Measurements from ENCODE around the gene C14orf119. TPM values are rescaled to one million over a fixed set of nuclear protein-coding genes. Genes with fewer than 3 reads are reported as not detected.

C14orf119 gene
- total RNA-seq, 1 experiment from 2014 or later = 81.3 TPM

GRCh38 chr14:23115918-23116317 is 20.6 kb downstream of the C14orf119 start:
- ChIA-PET CTCF (interaction anchor here (1.0 kb wide), 1 partner anchor 47 kb away, joined by 3 read pairs; no protein-coding TSS in a partner anchor), POLR2A (no interaction called here)
- H3K27ac Mint-ChIP-seq = no peak overlapping the region
- no peak for DNase-seq (ENCODE audit: low spot score)
- H3K9me3 Mint-ChIP-seq = no peaks in the 10 kb centered on the region
- peaks cover 22% of the 10 kb centered on the region for H3K27me3 Mint-ChIP-seq (ENCODE audit: low read depth)
- peaks cover 39% of the 10 kb centered on the region for H3K4me1 Mint-ChIP-seq
- H3K36me3 Mint-ChIP-seq = no peaks in the 10 kb centered on the region
- no peak overlapping the region for H3K4me3 Mint-ChIP-seq
- TF ChIP-seq ZNF425 (CRISPR knock-in tag; conservative IDR thresholded peaks at IDR 0.05) = no peak
- TF ChIP-seq ZNF263 (CRISPR knock-in tag; IDR thresholded peaks at IDR 0.05; ENCODE audit: low read depth) = no peak
- no peak for TF ChIP-seq ZNF219 (CRISPR knock-in tag; IDR thresholded peaks at IDR 0.05; ENCODE audit: borderline replicate concordance)
- no peak for TF ChIP-seq OVOL2 (CRISPR knock-in tag; IDR thresholded peaks at IDR 0.05; ENCODE audit: borderline replicate concordance)
- TF ChIP-seq CDX4 (CRISPR knock-in tag; IDR thresholded peaks at IDR 0.05; ENCODE audit: borderline replicate concordance) = no peak
- TF ChIP-seq ESRRA (CRISPR knock-in tag; IDR thresholded peaks at IDR 0.05; ENCODE audit: borderline replicate concordance) = no peak
- TF ChIP-seq EMX1 (CRISPR knock-in tag; IDR thresholded peaks at IDR 0.05) = no peak
- TF ChIP-seq ZNF671 (CRISPR knock-in tag; IDR thresholded peaks at IDR 0.05) = no peak
- TF ChIP-seq NFATC4 (CRISPR knock-in tag; IDR thresholded peaks at IDR 0.05) = no peak
- no peak for TF ChIP-seq NFYB (CRISPR knock-in tag; conservative IDR thresholded peaks at IDR 0.05; ENCODE audit: low read depth)
- TF ChIP-seq MLX (CRISPR knock-in tag; IDR thresholded peaks at IDR 0.05) = no peak
- ATAC-seq = no peak

GRCh38 chr14:23117371-23118020 is 22.2 kb downstream of the C14orf119 start:
- H3K4me3 Mint-ChIP-seq = no peak overlapping the region
- H3K36me3 Mint-ChIP-seq = no peaks in the 10 kb centered on the region
- peaks cover 22% of the 10 kb centered on the region for H3K27me3 Mint-ChIP-seq (ENCODE audit: low read depth)
- ChIA-PET CTCF (interaction anchor here (1.8 to 8.4 kb wide), 3 partner anchors 49 to 204 kb away, joined by 5 to 372 read pairs (median 6); partner anchors contain the start of genes PABPN1 and SLC7A8), POLR2A (interaction anchor here (0.6 to 0.7 kb wide), 2 partner anchors 143 to 576 kb away, joined by 3 read pairs; no protein-coding TSS in a partner anchor)
- peaks cover 53% of the 10 kb centered on the region for H3K4me1 Mint-ChIP-seq
- no peaks in the 10 kb centered on the region for H3K9me3 Mint-ChIP-seq
- DNase-seq (ENCODE audit: low spot score) (no peak), ATAC-seq (no peak)
- TF ChIP-seq IRF1 (CRISPR knock-in tag; IDR thresholded peaks at IDR 0.05) (no peak), ATF2 (CRISPR knock-in tag; IDR thresholded peaks at IDR 0.05; ENCODE audit: borderline replicate concordance, low read depth) (no peak), GABPB1 (CRISPR knock-in tag; IDR thresholded peaks at IDR 0.05) (no peak), CTCF (IDR thresholded peaks at IDR 0.05) (no peak), ATF6 (CRISPR knock-in tag; IDR thresholded peaks at IDR 0.05) (no peak), ZNF671 (CRISPR knock-in tag; IDR thresholded peaks at IDR 0.05) (no peak), RORB (CRISPR knock-in tag; IDR thresholded peaks at IDR 0.05) (no peak), ZNF396 (CRISPR knock-in tag; IDR thresholded peaks at IDR 0.05; ENCODE audit: borderline replicate concordance) (no peak), PRDM15 (CRISPR knock-in tag; IDR thresholded peaks at IDR 0.05) (no peak)
- no peak overlapping the region for H3K27ac Mint-ChIP-seq

Measured in WTC11 (cell line).